Psoas muscle (tissue), 8 donors: ENCODE data around the gene NAT14. TPM values are rescaled to one million over a fixed set of nuclear protein-coding genes. Genes with fewer than 3 reads are reported as not detected.

Source experiments
- ATAC-seq, 4 donors: fragments of 200-7000 bp; cut with Tn5 transposase; one replicate each; pipeline ENCODE4 v1.9.1; 2020; ENCODE audit warnings: moderate library complexity in 3 of 4, mild to moderate bottlenecking in 2 of 4
- DNase-seq, 2 donors: peaks; one replicate each; pipeline ENCODE4 v3.0.0-alpha.2; 2020
- H3K27ac ChIP-seq: fragments of 200-600 bp; one replicate; pipeline ENCODE4 v1.8.0; 2022
- H3K27me3 ChIP-seq, 3 donors: fragments of 200-600 bp in 1 of 3; one replicate each; pipeline versions ENCODE4 v1.6.1 to v1.8.0; 2013 to 2022; ENCODE audit warnings: low read length in 2 of 3, mild to moderate bottlenecking in 2 of 3, moderate library complexity in 1 of 3; ENCODE audit not compliant: insufficient read depth in 3 of 3
- H3K36me3 ChIP-seq, 2 donors: fragments of 200-600 bp in 1 of 2; one replicate each; pipeline versions ENCODE4 v1.6.1 to v1.8.0; 2013 to 2022; ENCODE audit warnings: low read depth in 1 of 2, mild to moderate bottlenecking in 1 of 2, moderate library complexity in 1 of 2; ENCODE audit not compliant: insufficient read depth in 1 of 2
- H3K4me1 ChIP-seq: fragments of 200-600 bp; one replicate; pipeline ENCODE4 v1.8.0; 2022
- H3K4me3 ChIP-seq: fragments of 200-600 bp; one replicate; pipeline ENCODE4 v1.8.0; 2022; ENCODE audit warnings: mild to moderate bottlenecking
- H3K9me3 ChIP-seq: fragments of 200-600 bp; one replicate; pipeline ENCODE4 v1.8.0; 2022
- CTCF ChIP-seq: fragments of 200-600 bp; IDR thresholded peaks from one replicate; pipeline ENCODE4 v1.8.0; 2022; ENCODE audit warnings: antibody characterized with exemption
- WGBS, 3 donors: extraction: QIAGEN DNeasy Blood & Tissue Kit; methylation state at CpG; one replicate each; pipeline versions ENCODE4 v1.1.6 to v1.1.7; 2013; 5-methylcytosine and 5-hydroxymethylcytosine counted together
- intact Hi-C, 2 donors: fragments of 100-400 bp; cut with DNase I; formaldehyde crosslinking; loops; one replicate each; pipeline versions ENCODE4 v1.11.0 to v1.14.2; 2022
- polyA plus RNA-seq, 3 donors: library from polyadenylated mRNA; stranded (reverse); fragments of 200-250 nt; gene quantifications; one replicate each; pipeline ENCODE4 v1.2.3, GENCODE V29; 2013
- total RNA-seq, 4 donors: library from RNA; stranded (reverse); fragmentation: NEBNext Ultra II Directional in 2 of 4; extraction: Animal tissue kit (Norgen Biotek cat#: 25700) in 2 of 4; gene quantifications; one replicate each; pipeline versions ENCODE4 v1.2.1 to v1.2.4, GENCODE V29; 2021 to 2023
- donor health status: healthy with polysubstance abuse.
- donor health status: DM: no; HTN: no; CAD: no; lungs with moderate emphysema.
- donor health status: Bipolar disorder and iron deficiency.
- donor health status: healthy.
- donor health status: DM: yes; HTN: yes; CAD: no.
- donor health status: DM: no; HTN: no; CAD: no.
- donor health status: DM: no; HTN: no; CAD: no.
- donor health status: DM: yes; HTN: yes; CAD: no.

The NAT14 gene
- total and polyA plus RNA-seq, 7 donors: 2.0 to 6.3 (median 3.6) TPM

GRCh38 chr19:55451965-55452748 lies 32.8 kb upstream of the NAT14 start:
- ATAC-seq: no peak
- 2 to 3% (median 2%) methylated on average over 45 to 57 of the region's 57 CpGs for WGBS, 3 donors

GRCh38 chr19:55452749-55453346 lies 32.1 kb upstream of the NAT14 start:
- H3K27ac ChIP-seq: no peak overlapping the region
- peak; percentile 76 to 90 for DNase-seq
- H3K4me3 ChIP-seq: no peak overlapping the region
- no peaks in the 10 kb centered on the region for H3K9me3 ChIP-seq
- intact Hi-C loops: loop anchor here in 1 of 2 donors (5.0 kb wide), 1 partner anchor 66 kb away; the partner anchor contains the start of gene RPL28
- no peaks in the 10 kb centered on the region for H3K36me3 ChIP-seq
- H3K4me1 ChIP-seq: peaks cover 6% of the 10 kb centered on the region
- 9 to 14% (median 9%) methylated on average over 23 to 34 of the region's 34 CpGs for WGBS, 3 donors
- H3K27me3 ChIP-seq: peaks cover 0 to 24% (median 24%) of the 10 kb centered on the region in 3 donors
- ATAC-seq: peak; percentile 80 to 96 (median 91)
- TF ChIP-seq CTCF: no peak

More at GRCh38 chr19:55451965-55452748, 32.8 kb upstream of the NAT14 start:
- H3K9me3 ChIP-seq: no peaks in the 10 kb centered on the region
- intact Hi-C loops: loop anchor here in 1 of 2 donors (5.0 kb wide), 1 partner anchor 65 kb away; the partner anchor contains the start of gene RPL28
- no peak for DNase-seq
- peaks cover 6% of the 10 kb centered on the region for H3K4me1 ChIP-seq
- peaks cover 0 to 28% (median 24%) of the 10 kb centered on the region in 3 donors for H3K27me3 ChIP-seq
- TF ChIP-seq CTCF: no peak
- no peak overlapping the region for H3K27ac ChIP-seq
- no peaks in the 10 kb centered on the region for H3K36me3 ChIP-seq
- no peak overlapping the region for H3K4me3 ChIP-seq

GRCh38 chr19:55453511-55454260 lies 31.3 kb upstream of the NAT14 start:
- intact Hi-C loops: loop anchor here in 1 of 2 donors (5.0 kb wide), 1 partner anchor 66 kb away; the partner anchor contains the start of gene RPL28
- TF ChIP-seq CTCF: no peak

GRCh38 chr19:55454787-55455243 lies 30.2 kb upstream of the NAT14 start:
- Histone ChIP-seq H3K36me3 (no peaks in the 10 kb centered on the region), H3K4me1 (peaks cover 6% of the 10 kb centered on the region), H3K27ac (no peak overlapping the region), H3K4me3 (no peak overlapping the region), H3K27me3 (peaks cover 0 to 16% (median 11%) of the 10 kb centered on the region in 3 donors), H3K9me3 (no peaks in the 10 kb centered on the region)
- 77 to 82% (median 79%) methylated on average over 12 to 14 of the region's 14 CpGs for WGBS, 3 donors
- peak in 1 of 4 donors; percentile 49 for ATAC-seq
- no peak for DNase-seq
- intact Hi-C loops: loop anchor here in 1 of 2 donors (5.0 kb wide), 2 partner anchors 68 to 153 kb away; partner anchors contain the start of gene RPL28
- peak; percentile 44 for TF ChIP-seq CTCF

More at GRCh38 chr19:55453511-55454260, 31.3 kb upstream of the NAT14 start:
- Histone ChIP-seq H3K4me3 (no peak overlapping the region), H3K27ac (no peak overlapping the region), H3K36me3 (no peaks in the 10 kb centered on the region), H3K9me3 (no peaks in the 10 kb centered on the region), H3K4me1 (peaks cover 6% of the 10 kb centered on the region), H3K27me3 (peaks cover 0 to 24% (median 21%) of the 10 kb centered on the region in 3 donors)
- no peak for ATAC-seq
- WGBS, 3 donors: 90 to 94% (median 93%) methylated on average over 12 of the region's 12 CpGs
- no peak for DNase-seq
